GM19372 (cell line): ENCODE data around the gene ZRANB2.

Experiments used
- ATAC-seq: cut with Tn5 transposase; IDR thresholded peaks from one replicate; pipeline ENCODE4 v1.9.1; 2021; ENCODE audit warnings: mild to moderate bottlenecking, low read depth, moderate library complexity; ENCODE audit not compliant: unreplicated experiment

The ZRANB2 gene

GRCh38 chr1:71071720-71072119 is 9.1 kb downstream of the ZRANB2 start:
- ATAC-seq, result no peak

GRCh38 chr1:71068325-71069240 is 12.3 kb downstream of the ZRANB2 start:
- ATAC-seq, result peak; percentile 90

- ATAC-seq, result no peak
Observed at GRCh38 chr1:71054791-71055190, 26.0 kb downstream of the ZRANB2 start.

GRCh38 chr1:71054281-71054731 is 26.5 kb downstream of the ZRANB2 start:
- ATAC-seq, result no peak

GRCh38 chr1:71053758-71054157 is 27.1 kb downstream of the ZRANB2 start:
- ATAC-seq, result no peak

GRCh38 chr1:71053146-71053545 is 27.7 kb downstream of the ZRANB2 start:
- ATAC-seq, result no peak

- ATAC-seq, result peak; percentile 44
Observed at GRCh38 chr1:71049951-71050598, 30.8 kb downstream of the ZRANB2 start.

- no peak for ATAC-seq
Observed at GRCh38 chr1:71047635-71048607, 32.9 kb downstream of the ZRANB2 start, which contains the start of gene PTGER3. Gene PTGER3, minus strand, starts transcription at chr1:71047816. Its CDS starts 239 bp downstream, at chr1:71047577.

GRCh38 chr1:71046891-71047634 is 33.8 kb downstream of the ZRANB2 start:
- ATAC-seq, result no peak

- no peak for ATAC-seq
Observed at GRCh38 chr1:71045463-71046028, 35.3 kb downstream of the ZRANB2 start.

GRCh38 chr1:71044833-71045232 is 36.0 kb downstream of the ZRANB2 start:
- no peak for ATAC-seq

- no peak for ATAC-seq
Observed at GRCh38 chr1:71043065-71043464, 37.8 kb downstream of the ZRANB2 start.

GRCh38 chr1:71041806-71042205 is 39.0 kb downstream of the ZRANB2 start:
- no peak for ATAC-seq

GRCh38 chr1:71039661-71040262 is 41.1 kb downstream of the ZRANB2 start:
- ATAC-seq, result no peak

- no peak for ATAC-seq
Observed at GRCh38 chr1:71038942-71039341, 41.9 kb downstream of the ZRANB2 start.

- no peak for ATAC-seq
Observed at GRCh38 chr1:71037829-71038620, 42.8 kb downstream of the ZRANB2 start.

GRCh38 chr1:71037066-71037465 is 43.8 kb downstream of the ZRANB2 start:
- no peak for ATAC-seq

GRCh38 chr1:71033136-71033535 is 47.7 kb downstream of the ZRANB2 start:
- no peak for ATAC-seq
